ENCODE measurements around the gene CD40LG.

The CD40LG gene

GRCh38 chrX:136626237-136626636 lies 21.7 kb upstream of the CD40LG start:
- POLR2A ChIA-PET, result no interaction called here
- TF ChIP-seq SP1 (IDR thresholded peaks at IDR 0.05) (no peak), NFRKB (IDR thresholded peaks at IDR 0.05) (no peak), ARNT (IDR thresholded peaks at IDR 0.05) (no peak)
- CTCF ChIA-PET, result no interaction called here
- no peak for DNase-seq (ENCODE audit: extremely low spot score)

GRCh38 chrX:136626891-136627290 lies 21.1 kb upstream of the CD40LG start:
- POLR2A ChIA-PET, result no interaction called here

GRCh38 chrX:136627409-136627808 lies 20.5 kb upstream of the CD40LG start:
- ChIA-PET POLR2A (no interaction called here), CTCF (no interaction called here)
- no peak for DNase-seq (ENCODE audit: extremely low spot score)
- no peak for TF ChIP-seq FOXM1 (IDR thresholded peaks at IDR 0.05; ENCODE audit: borderline replicate concordance)

More at GRCh38 chrX:136626891-136627290, 21.1 kb upstream of the CD40LG start:
- DNase-seq (ENCODE audit: extremely low spot score), result no peak
- no peak for TF ChIP-seq ZNF384 (IDR thresholded peaks at IDR 0.05)
- TF ChIP-seq TARDBP (IDR thresholded peaks at IDR 0.05), result no peak
- no peak for TF ChIP-seq FOXA1 (IDR thresholded peaks at IDR 0.05)
- TF ChIP-seq SP1 (IDR thresholded peaks at IDR 0.05), result no peak
- TF ChIP-seq ELF4 (IDR thresholded peaks at IDR 0.05), result no peak
- CTCF ChIA-PET, result no interaction called here

- DNase-seq (ENCODE audit: extremely low spot score), result no peak
- TF ChIP-seq BHLHE40 (IDR thresholded peaks at IDR 0.05; ENCODE audit: borderline replicate concordance) (no peak), FOXM1 (IDR thresholded peaks at IDR 0.05; ENCODE audit: borderline replicate concordance) (no peak), FOXK2 (IDR thresholded peaks at IDR 0.05) (no peak), SP1 (IDR thresholded peaks at IDR 0.05) (no peak), ARNT (IDR thresholded peaks at IDR 0.05) (no peak), HDGF (IDR thresholded peaks at IDR 0.05; ENCODE audit: borderline replicate concordance) (no peak), FOXA1 (IDR thresholded peaks at IDR 0.05) (no peak), SUZ12 (IDR thresholded peaks at IDR 0.05) (no peak), CTBP1 (IDR thresholded peaks at IDR 0.05; ENCODE audit: borderline replicate concordance) (no peak), ELF4 (IDR thresholded peaks at IDR 0.05) (no peak), TARDBP (IDR thresholded peaks at IDR 0.05) (no peak), ZNF384 (IDR thresholded peaks at IDR 0.05) (no peak), L3MBTL2 (conservative IDR thresholded peaks at IDR 0.05) (no peak), NFRKB (IDR thresholded peaks at IDR 0.05) (no peak)
- ChIA-PET CTCF (no interaction called here), POLR2A (no interaction called here)
Measured at GRCh38 chrX:136629084-136629750, 18.7 kb upstream of the CD40LG start.

GRCh38 chrX:136630881-136631280 lies 17.1 kb upstream of the CD40LG start:
- ChIA-PET CTCF (no interaction called here), POLR2A (no interaction called here)
- TF ChIP-seq SUZ12 (IDR thresholded peaks at IDR 0.05) (no peak), NFRKB (IDR thresholded peaks at IDR 0.05) (no peak), LEF1 (IDR thresholded peaks at IDR 0.05; ENCODE audit: borderline replicate concordance) (no peak), ELF4 (IDR thresholded peaks at IDR 0.05) (no peak), TARDBP (IDR thresholded peaks at IDR 0.05) (no peak), FOXA1 (IDR thresholded peaks at IDR 0.05) (no peak), L3MBTL2 (conservative IDR thresholded peaks at IDR 0.05) (no peak), FOXM1 (IDR thresholded peaks at IDR 0.05; ENCODE audit: borderline replicate concordance) (no peak), PKNOX1 (IDR thresholded peaks at IDR 0.05) (no peak), CTBP1 (IDR thresholded peaks at IDR 0.05; ENCODE audit: borderline replicate concordance) (no peak), ARNT (IDR thresholded peaks at IDR 0.05) (no peak), HDGF (IDR thresholded peaks at IDR 0.05; ENCODE audit: borderline replicate concordance) (no peak), ZNF384 (IDR thresholded peaks at IDR 0.05) (no peak), FOXK2 (IDR thresholded peaks at IDR 0.05) (no peak), SP1 (IDR thresholded peaks at IDR 0.05) (no peak), BHLHE40 (IDR thresholded peaks at IDR 0.05; ENCODE audit: borderline replicate concordance) (no peak)
- no peak for DNase-seq (ENCODE audit: extremely low spot score)

- CTCF ChIA-PET, result no interaction called here
- DNase-seq (ENCODE audit: extremely low spot score), result no peak
- POLR2A ChIA-PET, result no interaction called here
- TF ChIP-seq ARNT (IDR thresholded peaks at IDR 0.05) (no peak), TARDBP (IDR thresholded peaks at IDR 0.05) (no peak), SUZ12 (IDR thresholded peaks at IDR 0.05) (no peak), ZNF384 (IDR thresholded peaks at IDR 0.05) (no peak), L3MBTL2 (conservative IDR thresholded peaks at IDR 0.05) (no peak), LEF1 (IDR thresholded peaks at IDR 0.05; ENCODE audit: borderline replicate concordance) (no peak)
Measured at GRCh38 chrX:136635235-136635634, 12.7 kb upstream of the CD40LG start.

- no peak for TF ChIP-seq L3MBTL2 (conservative IDR thresholded peaks at IDR 0.05)
- no peak for TF ChIP-seq ELF4 (IDR thresholded peaks at IDR 0.05)
- no peak for TF ChIP-seq FOXK2 (IDR thresholded peaks at IDR 0.05)
- TF ChIP-seq LEF1 (IDR thresholded peaks at IDR 0.05; ENCODE audit: borderline replicate concordance), result no peak
- TF ChIP-seq ZNF384 (IDR thresholded peaks at IDR 0.05), result no peak
- DNase-seq (ENCODE audit: extremely low spot score), result no peak
- ChIA-PET POLR2A (no interaction called here), CTCF (no interaction called here)
Measured at GRCh38 chrX:136636121-136636520, 11.8 kb upstream of the CD40LG start.

GRCh38 chrX:136639506-136640176 lies 8.3 kb upstream of the CD40LG start:
- POLR2A ChIA-PET, result no interaction called here
- CTCF ChIA-PET, result no interaction called here
- no peak for TF ChIP-seq NFRKB (IDR thresholded peaks at IDR 0.05)
- TF ChIP-seq L3MBTL2 (conservative IDR thresholded peaks at IDR 0.05), result no peak
- no peak for TF ChIP-seq ELF4 (IDR thresholded peaks at IDR 0.05)
- TF ChIP-seq SUZ12 (IDR thresholded peaks at IDR 0.05), result no peak
- DNase-seq (ENCODE audit: extremely low spot score), result no peak
